WERI-Rb-1 (cell line): Measurements from ENCODE around the gene TCN1.

Experiments used
- DNase-seq: peaks from one replicate; pipeline ENCODE4 v3.0.0-alpha.2; 2020
- H3K27ac ChIP-seq: fragments of 250-450 bp; sonication (Bioruptor Pico); 2 replicates; pipeline ENCODE4 v1.5.1; 2020; ENCODE audit warnings: mild to moderate bottlenecking, moderate library complexity
- H3K27me3 ChIP-seq: fragments of 250-450 bp; sonication (Bioruptor Pico); 2 replicates; pipeline ENCODE4 v1.5.1; 2021; ENCODE audit warnings: mild to moderate bottlenecking, low read depth, moderate library complexity; ENCODE audit not compliant: insufficient read depth, severe bottlenecking
- H3K36me3 ChIP-seq: fragments of 250-450 bp; sonication (Bioruptor Pico); 2 replicates; pipeline ENCODE4 v1.5.1; 2020; ENCODE audit warnings: mild to moderate bottlenecking, moderate library complexity
- H3K4me3 ChIP-seq: 2 replicates; pipeline ENCODE4 v1.5.1; 2011; ENCODE audit warnings: low read depth, mild to moderate bottlenecking, control low read depth, low read length
- H3K9me3 ChIP-seq: fragments of 250-450 bp; sonication (Bioruptor Pico); 2 replicates; pipeline ENCODE4 v1.5.1; 2021; ENCODE audit warnings: mild to moderate bottlenecking, moderate library complexity; ENCODE audit not compliant: severe bottlenecking
- TF ChIP-seq, protein P1 (sequence below): IDR thresholded peaks from 2 replicates; pipeline ENCODE4 v1.5.1; 2011; ENCODE audit warnings: low read depth, mild to moderate bottlenecking, control low read depth, inconsistent platforms, low read length

TCN1 gene

DNA sequence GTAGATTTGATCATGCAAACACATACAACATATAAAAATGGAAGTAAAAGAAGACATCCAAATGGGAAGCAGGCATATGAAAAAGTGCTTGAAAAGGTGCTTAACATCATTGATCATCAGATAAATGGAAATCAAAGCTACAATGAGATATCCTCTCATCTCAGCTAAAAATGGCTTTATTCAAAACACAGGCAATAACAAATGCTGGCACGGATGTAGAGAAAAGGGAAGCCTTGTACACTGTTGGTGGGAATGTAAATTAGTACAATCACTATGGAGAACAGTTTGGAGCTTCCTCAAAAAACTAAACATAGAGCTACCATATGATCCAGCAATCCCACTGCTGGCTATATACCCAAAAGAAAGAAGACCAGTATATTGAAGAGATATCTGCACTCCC lies 549 bp upstream of the TCN1 start:
- Histone ChIP-seq H3K27ac (no peak overlapping the region), H3K9me3 (no peaks in the 10 kb centered on the region), H3K4me3 (no peak overlapping the region), H3K27me3 (no peaks in the 10 kb centered on the region), H3K36me3 (no peaks in the 10 kb centered on the region)
- TF ChIP-seq, protein P1, sequence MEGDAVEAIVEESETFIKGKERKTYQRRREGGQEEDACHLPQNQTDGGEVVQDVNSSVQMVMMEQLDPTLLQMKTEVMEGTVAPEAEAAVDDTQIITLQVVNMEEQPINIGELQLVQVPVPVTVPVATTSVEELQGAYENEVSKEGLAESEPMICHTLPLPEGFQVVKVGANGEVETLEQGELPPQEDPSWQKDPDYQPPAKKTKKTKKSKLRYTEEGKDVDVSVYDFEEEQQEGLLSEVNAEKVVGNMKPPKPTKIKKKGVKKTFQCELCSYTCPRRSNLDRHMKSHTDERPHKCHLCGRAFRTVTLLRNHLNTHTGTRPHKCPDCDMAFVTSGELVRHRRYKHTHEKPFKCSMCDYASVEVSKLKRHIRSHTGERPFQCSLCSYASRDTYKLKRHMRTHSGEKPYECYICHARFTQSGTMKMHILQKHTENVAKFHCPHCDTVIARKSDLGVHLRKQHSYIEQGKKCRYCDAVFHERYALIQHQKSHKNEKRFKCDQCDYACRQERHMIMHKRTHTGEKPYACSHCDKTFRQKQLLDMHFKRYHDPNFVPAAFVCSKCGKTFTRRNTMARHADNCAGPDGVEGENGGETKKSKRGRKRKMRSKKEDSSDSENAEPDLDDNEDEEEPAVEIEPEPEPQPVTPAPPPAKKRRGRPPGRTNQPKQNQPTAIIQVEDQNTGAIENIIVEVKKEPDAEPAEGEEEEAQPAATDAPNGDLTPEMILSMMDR: no peak
- no peak for DNase-seq

DNA sequence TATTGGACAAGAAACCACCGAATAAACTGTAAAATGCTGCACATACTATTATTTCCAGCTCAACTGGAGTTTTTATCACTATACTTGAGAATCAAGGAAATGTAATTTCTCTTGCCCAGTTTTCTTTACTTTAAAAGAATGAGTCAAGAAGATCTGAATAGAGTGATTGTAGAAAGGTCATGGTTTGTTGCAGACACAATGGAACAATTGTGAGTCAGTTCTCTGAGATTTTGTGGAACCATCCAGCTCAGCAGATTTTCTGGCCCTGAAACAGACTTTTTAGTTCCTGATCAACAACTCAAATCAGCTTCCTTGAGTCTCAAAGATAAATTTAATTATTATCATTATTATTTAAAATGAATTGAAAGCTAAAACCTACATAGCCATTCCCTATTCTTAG lies 1.3 kb downstream of the TCN1 start:
- Histone ChIP-seq H3K4me3 (no peak overlapping the region), H3K9me3 (no peaks in the 10 kb centered on the region), H3K27me3 (no peaks in the 10 kb centered on the region), H3K36me3 (no peaks in the 10 kb centered on the region), H3K27ac (no peak overlapping the region)
- DNase-seq: no peak
- TF ChIP-seq, protein P1: no peak

DNA sequence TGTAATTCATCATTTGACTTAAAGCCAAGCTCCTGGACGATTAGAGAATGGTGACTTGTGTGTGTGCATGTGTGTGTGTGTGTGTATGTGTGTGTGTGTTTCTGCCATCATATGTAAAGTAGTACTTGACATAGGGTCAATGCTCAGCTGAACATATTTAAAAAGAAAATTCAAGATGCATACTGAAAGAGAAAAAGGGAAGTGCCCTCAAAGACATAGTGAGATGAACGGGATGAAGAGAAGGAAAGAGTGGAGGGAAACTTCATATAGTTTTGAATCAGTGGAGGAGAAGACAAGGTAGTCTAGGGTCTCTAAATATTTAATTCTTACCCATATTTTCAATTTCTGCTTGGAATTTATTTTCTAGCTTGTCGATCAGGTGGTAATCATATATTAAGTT lies 4.0 kb downstream of the TCN1 start:
- H3K36me3 ChIP-seq: no peaks in the 10 kb centered on the region
- no peak for DNase-seq
- no peak overlapping the region for H3K27ac ChIP-seq
- no peak overlapping the region for H3K4me3 ChIP-seq
- no peaks in the 10 kb centered on the region for H3K9me3 ChIP-seq
- no peaks in the 10 kb centered on the region for H3K27me3 ChIP-seq
- TF ChIP-seq, protein P1: no peak

DNA sequence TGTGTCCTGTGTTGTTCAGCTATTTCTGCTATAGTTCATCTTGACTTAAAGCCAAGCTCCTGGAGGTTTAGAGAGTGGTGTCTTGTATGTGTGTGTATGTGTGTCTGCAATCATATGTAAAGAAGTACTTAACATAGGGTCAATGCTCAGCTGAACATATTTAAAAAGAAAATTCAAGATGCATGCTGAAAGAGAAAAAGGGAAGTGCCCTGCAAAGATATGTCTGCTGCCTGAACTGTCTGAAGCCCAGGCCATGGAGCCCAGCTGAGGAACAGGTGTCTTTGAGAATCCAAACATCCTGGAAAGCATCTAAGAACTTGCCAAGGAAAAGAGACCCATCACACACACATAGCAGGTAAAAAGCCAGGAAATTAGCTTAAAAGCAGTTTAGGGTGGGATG lies 6.6 kb downstream of the TCN1 start:
- H3K27ac ChIP-seq: no peak overlapping the region
- H3K4me3 ChIP-seq: no peak overlapping the region
- no peaks in the 10 kb centered on the region for H3K9me3 ChIP-seq
- TF ChIP-seq, protein P1: no peak
- no peaks in the 10 kb centered on the region for H3K27me3 ChIP-seq
- no peak for DNase-seq
- no peaks in the 10 kb centered on the region for H3K36me3 ChIP-seq

DNA sequence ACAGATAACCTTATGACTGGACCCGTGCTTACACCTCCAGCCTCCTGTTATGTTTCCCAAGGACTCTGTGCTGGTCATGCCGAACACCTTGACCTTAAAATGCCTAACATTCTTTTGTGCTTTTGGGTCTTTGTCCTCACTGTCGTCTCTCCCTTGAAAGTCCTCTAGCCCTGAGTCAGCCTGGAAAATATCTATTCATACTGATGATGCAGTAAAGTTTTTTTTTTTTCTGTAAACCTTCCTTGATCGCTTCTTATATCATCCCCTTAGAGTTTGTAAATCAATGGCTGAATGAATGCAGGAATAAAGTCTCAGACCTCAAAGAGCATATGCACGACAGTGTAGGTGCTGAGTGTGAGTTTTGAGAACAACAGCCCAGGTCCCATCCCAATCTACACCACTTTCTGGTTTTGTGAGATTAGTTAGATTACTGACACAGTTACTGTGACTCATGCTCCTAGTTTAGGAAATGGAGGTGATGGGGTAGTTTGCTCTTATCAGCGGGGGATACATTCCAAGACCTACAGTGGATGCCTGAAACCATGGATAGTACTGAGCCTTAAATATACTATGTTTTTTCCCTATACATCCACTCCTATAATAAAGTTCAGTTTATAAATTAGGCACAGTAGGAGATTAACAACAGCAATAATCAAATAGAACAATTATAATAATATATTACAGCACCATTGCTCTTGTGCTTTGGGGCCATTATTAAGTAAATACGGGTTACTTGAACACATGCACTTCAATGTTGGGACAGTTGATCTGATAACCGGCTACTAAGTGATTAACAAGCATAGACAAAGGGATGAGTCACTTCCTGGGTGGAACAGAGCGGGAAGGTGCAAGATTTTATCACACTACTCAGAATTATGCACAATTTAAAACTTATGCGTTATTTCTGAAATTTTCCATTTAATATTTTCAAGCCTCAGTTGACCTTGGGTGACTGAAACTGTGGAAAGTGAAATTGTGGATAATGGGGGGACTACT lies 8.6 kb downstream of the TCN1 start:
- no peak overlapping the region for H3K4me3 ChIP-seq
- no peaks in the 10 kb centered on the region for H3K9me3 ChIP-seq
- TF ChIP-seq, protein P1: no peak

More for the DNA sequence above, 8.6 kb downstream of the TCN1 start:
- Histone ChIP-seq H3K36me3 (no peaks in the 10 kb centered on the region), H3K27me3 (no peaks in the 10 kb centered on the region), H3K27ac (no peak overlapping the region)
- no peak for DNase-seq
